ENCODE measurements around the gene CD40.

The CD40 gene

GRCh38 chr20:46175127-46175494 is 57.0 kb downstream of the CD40 start:
- DNase-seq, result no peak

GRCh38 chr20:46176739-46177378 is 58.7 kb downstream of the CD40 start:
- DNase-seq, result no peak

GRCh38 chr20:46177768-46178167 is 59.7 kb downstream of the CD40 start:
- no peak for DNase-seq

GRCh38 chr20:46178891-46179290 is 60.8 kb downstream of the CD40 start:
- DNase-seq, result no peak
